DMS53 treated with DMSO at 0.1 percent for 48 hours (cell line): ENCODE results near the gene ATP8A2.

Experiments
- DNase-seq: peaks from one replicate; lab custom pipeline; 2025; ENCODE audit not compliant: unreplicated experiment; lab: John Stamatoyannopoulos, UW

ATP8A2 gene

GRCh38 chr13:25679936-25680335 is 308.2 kb downstream of the ATP8A2 start:
- no peak for DNase-seq

- no peak for DNase-seq
Measured at GRCh38 chr13:25682276-25682675, 310.5 kb downstream of the ATP8A2 start.

DNA sequence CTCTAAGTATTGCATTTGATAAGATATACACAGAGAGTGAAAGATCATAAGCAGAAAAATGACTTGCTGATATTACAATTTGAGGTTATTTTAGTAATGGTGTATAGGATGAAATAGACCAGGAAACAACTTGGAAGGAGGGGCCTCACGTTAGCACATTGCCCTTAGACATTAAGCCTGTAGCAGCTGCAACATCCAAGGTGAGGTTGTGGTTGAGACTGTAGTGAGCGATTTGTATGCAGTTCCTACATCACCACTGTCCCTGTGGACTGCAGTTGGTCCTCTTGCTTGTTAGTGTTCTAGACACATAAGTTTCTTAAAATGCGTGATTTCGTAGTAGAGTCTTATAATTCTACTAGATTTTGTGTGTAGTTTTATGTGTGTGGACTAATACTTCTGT is 311.3 kb downstream of the ATP8A2 start:
- DNase-seq: no peak

- no peak for DNase-seq
Measured at GRCh38 chr13:25683662-25684370, 312.0 kb downstream of the ATP8A2 start.

- DNase-seq: no peak
Measured at GRCh38 chr13:25684491-25684890, 312.7 kb downstream of the ATP8A2 start.

- DNase-seq: peak; percentile 96
Measured at GRCh38 chr13:25686831-25687470, 315.2 kb downstream of the ATP8A2 start.

DNA sequence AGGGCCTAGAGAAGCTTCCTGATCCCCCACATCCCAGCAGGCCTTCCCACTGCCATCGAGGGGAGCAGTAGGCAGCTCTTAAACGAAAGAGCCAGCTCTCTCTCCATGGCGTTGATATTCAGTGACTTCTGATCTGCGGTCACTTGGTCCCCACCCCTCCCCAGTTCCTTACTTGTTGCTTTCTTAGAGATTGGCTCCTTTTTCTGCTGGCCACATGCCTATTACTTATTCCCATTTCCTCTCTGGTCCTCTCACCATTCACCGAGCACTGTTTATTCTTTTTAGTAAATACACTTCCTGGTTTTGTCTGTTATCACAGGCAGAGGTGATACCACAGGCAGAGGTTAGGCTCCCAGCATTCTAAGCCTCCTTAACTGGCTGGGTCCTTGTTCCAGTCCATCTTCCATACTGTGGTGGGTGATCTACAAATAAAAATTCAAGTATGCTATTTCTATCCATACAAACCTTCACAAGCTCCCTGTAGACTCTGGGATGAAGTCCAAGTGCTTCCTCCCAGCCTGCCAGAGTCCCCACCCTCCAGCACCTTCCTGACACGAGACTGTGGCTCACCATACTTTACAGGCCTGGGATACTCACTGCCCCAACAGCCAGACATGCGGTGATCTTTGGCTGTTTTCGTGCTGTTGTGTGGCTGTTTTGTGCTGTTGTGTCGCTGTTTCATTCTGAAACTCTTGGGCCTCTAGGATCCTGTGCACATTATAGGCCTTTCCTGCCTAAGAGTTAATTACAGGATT is 315.9 kb downstream of the ATP8A2 start:
- peak; percentile 83 for DNase-seq

GRCh38 chr13:25688536-25688935 is 316.8 kb downstream of the ATP8A2 start:
- DNase-seq: no peak

- no peak for DNase-seq
Measured at GRCh38 chr13:25689539-25689938, 317.8 kb downstream of the ATP8A2 start.

- no peak for DNase-seq
Measured at GRCh38 chr13:25690582-25690981, 318.8 kb downstream of the ATP8A2 start.

- peak; percentile 27 for DNase-seq
Measured at GRCh38 chr13:25691654-25692053, 319.9 kb downstream of the ATP8A2 start.

- peak; percentile 56 for DNase-seq
Measured at GRCh38 chr13:25692099-25692498, 320.3 kb downstream of the ATP8A2 start.

GRCh38 chr13:25699056-25699455 is 327.3 kb downstream of the ATP8A2 start:
- DNase-seq: no peak

DNA sequence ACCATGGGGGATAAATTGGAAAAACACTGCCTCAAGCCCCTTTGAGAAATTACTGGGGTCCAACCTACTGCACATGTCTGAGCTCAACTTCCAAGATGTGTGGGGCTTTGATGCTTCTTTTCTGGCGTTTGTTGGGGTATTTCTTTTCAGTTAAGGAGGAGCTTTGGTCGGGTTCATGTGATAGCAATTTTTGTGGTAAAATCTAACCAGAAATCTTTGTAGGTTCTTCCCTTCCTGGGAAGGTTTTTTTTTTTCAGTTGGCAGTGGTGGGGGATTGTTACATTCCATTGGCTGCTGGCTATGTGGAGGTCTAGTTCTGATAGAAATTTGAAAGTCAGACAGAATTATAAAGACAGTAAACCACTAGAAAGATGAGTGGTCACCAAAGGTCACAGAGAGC is 327.8 kb downstream of the ATP8A2 start:
- no peak for DNase-seq

DNA sequence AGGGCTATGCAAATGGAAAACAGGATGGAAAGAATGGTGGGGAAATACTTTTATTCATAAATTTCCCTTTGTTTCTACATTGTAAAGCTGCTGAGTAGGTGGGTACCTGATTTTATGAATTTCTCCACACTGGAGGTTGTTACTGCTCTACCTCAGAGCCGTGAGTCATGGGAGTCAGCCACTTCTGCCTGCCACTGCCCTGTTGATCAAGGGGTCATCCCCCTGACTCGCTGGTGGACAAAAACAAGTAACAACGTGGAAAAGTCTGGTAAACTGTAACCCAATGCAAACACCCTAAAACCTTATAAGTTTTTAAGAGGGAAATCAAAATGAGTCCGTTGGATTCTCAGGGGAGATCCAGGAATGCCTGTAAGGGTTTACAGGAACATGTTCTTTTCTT is 329.5 kb downstream of the ATP8A2 start:
- no peak for DNase-seq

DNA sequence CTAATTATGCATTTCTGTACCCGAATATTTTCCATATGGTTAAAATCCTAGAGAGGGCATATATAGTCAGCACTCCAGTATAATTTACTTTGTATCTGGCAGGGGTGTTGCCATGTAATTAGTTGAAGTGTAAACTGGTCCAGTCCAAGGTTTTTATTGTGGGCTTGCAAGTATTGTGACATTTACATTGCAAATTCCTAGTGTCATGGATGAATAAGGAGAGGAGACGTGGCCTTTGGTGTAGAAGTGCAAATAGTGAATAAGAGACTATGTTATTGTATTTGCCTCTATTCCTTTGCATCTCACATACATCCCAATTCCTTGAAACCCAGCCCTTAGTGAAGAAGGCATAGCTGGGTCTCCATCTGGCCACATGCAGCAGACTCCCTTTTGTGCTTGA is 330.6 kb downstream of the ATP8A2 start:
- no peak for DNase-seq

GRCh38 chr13:25707726-25708125 is 336.0 kb downstream of the ATP8A2 start:
- DNase-seq: no peak

DNA sequence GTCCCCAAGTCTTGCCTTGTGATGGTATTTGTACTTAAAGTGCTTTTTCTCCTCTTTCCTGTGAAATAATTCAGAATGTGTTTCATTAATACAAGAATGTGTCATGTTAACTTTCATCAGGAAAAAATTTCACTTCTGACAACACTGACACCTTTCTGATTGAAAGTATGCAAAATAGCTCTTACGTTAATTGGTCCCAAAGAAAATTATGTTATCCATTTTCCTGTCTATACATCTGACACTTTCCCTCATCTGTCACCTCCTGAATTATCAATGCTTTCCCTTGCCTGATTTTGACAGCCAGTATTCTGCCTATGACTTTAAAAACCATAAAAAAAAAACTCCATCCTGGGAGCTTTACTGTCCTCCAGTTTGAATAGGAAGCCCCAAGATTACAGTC is 336.5 kb downstream of the ATP8A2 start:
- no peak for DNase-seq

- DNase-seq: peak; percentile 74
Measured at GRCh38 chr13:25709088-25709487, 337.3 kb downstream of the ATP8A2 start.

- no peak for DNase-seq
Measured at GRCh38 chr13:25715760-25716159, 344.0 kb downstream of the ATP8A2 start.

- DNase-seq: no peak
Measured at GRCh38 chr13:25717666-25718197, 346.0 kb downstream of the ATP8A2 start.

DNA sequence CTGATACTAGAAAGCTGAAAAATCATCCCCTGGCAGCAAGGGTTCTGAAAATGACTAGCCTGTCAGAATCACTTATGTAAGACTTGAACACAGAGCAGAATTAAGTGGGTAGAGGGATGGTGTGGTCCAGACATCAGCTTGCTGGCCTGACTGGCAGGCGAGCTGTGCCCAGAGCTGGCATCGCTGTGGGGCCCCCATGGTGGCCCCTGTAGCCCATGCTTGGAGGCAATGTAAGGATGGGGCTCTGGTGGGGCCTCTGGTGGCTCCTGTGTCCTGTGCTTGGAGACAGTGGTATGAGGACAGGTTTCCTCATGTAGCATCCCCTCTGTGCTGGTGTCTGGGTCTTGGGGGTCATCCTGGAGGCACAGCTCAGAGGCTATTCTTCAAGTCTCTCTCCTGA is 347.9 kb downstream of the ATP8A2 start:
- DNase-seq: no peak
